ENCODE results near the gene OR13G1.
"Not testable (repeated sequence)": the region's sequence is repeated elsewhere in the genome, so short reads cannot be mapped to it uniquely, and the experiment has no call there.

OR13G1 gene

GRCh38 chr1:247679639-247680038, at the start of gene OR13G1:
Gene OR13G1 (minus strand): TSS chr1:247679739. CDS start chr1:247673041, 6,698 bp downstream.
- TF ChIP-seq ZNF274 (IDR thresholded peaks at IDR 0.05; ENCODE audit: low read depth, low read length), result no peak
- no peak within 1 kb of the TSS for H3K4me3 ChIP-seq (ENCODE audit: low read length)

DNA sequence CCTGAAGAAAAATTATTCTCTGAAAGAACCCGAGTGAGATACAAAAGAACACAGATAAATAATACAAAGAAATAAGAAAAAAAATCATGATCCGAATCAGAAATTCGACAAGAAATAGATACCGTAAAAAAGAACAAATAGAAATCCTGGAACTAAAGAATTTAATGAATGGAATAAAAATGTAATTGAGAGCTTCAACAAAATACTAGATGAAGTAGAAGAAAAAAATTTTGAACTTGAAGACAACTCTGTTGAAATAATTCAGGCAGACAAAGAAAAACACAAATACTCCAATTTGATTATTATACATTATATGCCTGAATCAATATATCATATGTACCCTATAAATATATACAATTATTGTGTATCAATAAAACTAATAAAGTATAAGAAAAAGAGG, 41.7 kb upstream of the OR13G1 start:
- no peak for TF ChIP-seq ZNF274 (IDR thresholded peaks at IDR 0.05; ENCODE audit: low read depth, low read length)
- H3K4me3 ChIP-seq (ENCODE audit: low read length), result no peak overlapping the region

GRCh38 chr1:247716546-247716945, 37.0 kb upstream of the OR13G1 start, which contains the start of gene OR6F1:
Gene OR6F1 (minus strand): TSS chr1:247716646. CDS start chr1:247712755, 3,891 bp downstream.
- TF ChIP-seq ZNF274 (IDR thresholded peaks at IDR 0.05; ENCODE audit: low read depth, low read length), result no peak
- H3K4me3 ChIP-seq (ENCODE audit: low read length), result no peak within 1 kb of the TSS

GRCh38 chr1:247713753-247714152, 34.2 kb upstream of the OR13G1 start:
- H3K4me3 ChIP-seq (ENCODE audit: low read length), result no peak overlapping the region
- no peak for TF ChIP-seq ZNF274 (IDR thresholded peaks at IDR 0.05; ENCODE audit: low read depth, low read length)

DNA sequence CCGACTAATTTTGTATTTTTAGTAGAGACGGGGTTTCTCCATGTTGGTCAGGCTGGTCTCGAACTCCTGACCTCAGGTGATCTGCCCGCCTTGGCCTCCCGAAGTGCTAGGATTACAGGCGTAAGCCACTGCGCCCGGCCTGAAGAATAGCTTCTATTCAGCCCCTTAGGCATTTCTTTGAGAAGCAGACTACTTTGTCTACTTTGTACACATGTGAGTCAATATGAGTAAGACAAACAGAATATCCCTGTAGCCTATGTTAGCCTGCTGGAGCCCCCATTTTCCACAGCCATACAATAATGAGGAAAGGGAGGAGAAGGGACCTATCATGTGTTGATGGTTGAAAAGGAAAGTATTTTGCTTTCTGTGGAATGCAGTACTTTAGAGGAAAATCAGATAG, 31.1 kb upstream of the OR13G1 start:
- H3K4me3 ChIP-seq (ENCODE audit: low read length), result not testable (repeated sequence)

- TF ChIP-seq ZNF274 (IDR thresholded peaks at IDR 0.05; ENCODE audit: low read depth, low read length), result no peak
- H3K4me3 ChIP-seq (ENCODE audit: low read length), result no peak overlapping the region
Observed at GRCh38 chr1:247701338-247701737, 21.8 kb upstream of the OR13G1 start.

DNA sequence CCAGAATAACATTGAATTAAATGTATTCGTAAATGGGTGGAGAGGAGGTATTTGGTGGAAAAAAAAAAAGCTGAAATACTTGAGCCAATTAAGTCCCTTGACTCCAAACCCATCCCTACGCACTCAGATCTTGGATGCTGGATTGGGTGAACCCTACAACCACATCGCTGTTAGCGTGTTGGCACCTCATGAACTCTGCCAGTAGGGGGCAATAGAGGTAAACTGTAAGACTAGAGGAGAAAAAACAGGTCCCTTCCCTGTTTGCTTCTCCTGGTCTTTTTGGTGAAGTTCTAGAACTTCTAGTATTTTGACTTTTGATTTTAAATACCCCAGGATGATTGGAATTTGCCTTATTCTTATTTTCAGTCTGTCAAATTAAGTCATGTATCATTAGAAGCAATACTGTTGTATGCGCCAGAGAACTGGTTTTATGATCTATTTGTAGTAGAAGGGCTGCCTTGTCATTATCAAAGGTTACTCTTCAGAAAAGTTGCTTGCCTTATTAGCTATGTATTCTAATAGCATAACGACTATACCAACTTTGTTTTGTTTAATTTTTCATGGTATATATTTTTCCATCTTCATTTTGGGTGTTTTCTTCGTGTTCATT, 1.9 kb upstream of the OR13G1 start:
- no peak overlapping the region for H3K4me3 ChIP-seq (ENCODE audit: low read length)
- no peak for TF ChIP-seq ZNF274 (IDR thresholded peaks at IDR 0.05; ENCODE audit: low read depth, low read length)

GRCh38 chr1:247680171-247680570, 632 bp upstream of the OR13G1 start:
- no peak overlapping the region for H3K4me3 ChIP-seq (ENCODE audit: low read length)
- TF ChIP-seq ZNF274 (IDR thresholded peaks at IDR 0.05; ENCODE audit: low read depth, low read length), result no peak

GRCh38 chr1:247669225-247669624, 10.3 kb downstream of the OR13G1 start:
- no peak for TF ChIP-seq ZNF274 (IDR thresholded peaks at IDR 0.05; ENCODE audit: low read depth, low read length)
- no peak overlapping the region for H3K4me3 ChIP-seq (ENCODE audit: low read length)

DNA sequence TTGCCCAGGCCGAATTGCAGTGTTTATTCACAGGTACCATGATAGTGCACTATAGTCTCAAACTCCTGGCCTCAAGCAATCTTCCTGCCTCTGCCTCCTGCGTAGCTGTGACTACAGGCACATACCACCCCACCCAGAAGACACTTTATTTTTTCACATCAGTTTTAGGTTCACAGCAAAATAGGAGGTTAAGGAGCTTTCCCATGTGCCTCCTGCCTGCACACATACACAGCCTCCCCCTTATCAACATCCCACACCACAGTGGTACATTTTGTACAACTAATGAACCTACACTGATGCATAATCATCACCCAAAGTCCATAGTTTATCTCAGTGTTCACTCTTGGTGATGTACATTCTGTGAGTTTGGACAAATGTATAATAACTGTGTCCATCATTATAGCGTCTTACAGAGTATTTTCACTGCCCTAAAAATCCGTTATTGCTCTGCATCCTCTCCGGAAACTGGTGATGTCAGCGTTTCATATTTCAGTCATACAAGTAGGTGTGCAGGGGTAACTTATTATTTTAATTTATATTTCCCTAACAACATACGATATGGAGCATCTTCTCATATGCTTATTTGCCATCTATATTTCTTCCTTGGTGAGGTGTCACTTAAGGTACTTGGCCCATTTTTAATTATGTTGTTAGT, 23.2 kb downstream of the OR13G1 start:
- TF ChIP-seq ZNF274 (IDR thresholded peaks at IDR 0.05; ENCODE audit: low read depth, low read length), result no peak
- no peak overlapping the region for H3K4me3 ChIP-seq (ENCODE audit: low read length)

- H3K4me3 ChIP-seq (ENCODE audit: low read length), result no peak overlapping the region
Observed at GRCh38 chr1:247653040-247653439, 26.5 kb downstream of the OR13G1 start.

DNA sequence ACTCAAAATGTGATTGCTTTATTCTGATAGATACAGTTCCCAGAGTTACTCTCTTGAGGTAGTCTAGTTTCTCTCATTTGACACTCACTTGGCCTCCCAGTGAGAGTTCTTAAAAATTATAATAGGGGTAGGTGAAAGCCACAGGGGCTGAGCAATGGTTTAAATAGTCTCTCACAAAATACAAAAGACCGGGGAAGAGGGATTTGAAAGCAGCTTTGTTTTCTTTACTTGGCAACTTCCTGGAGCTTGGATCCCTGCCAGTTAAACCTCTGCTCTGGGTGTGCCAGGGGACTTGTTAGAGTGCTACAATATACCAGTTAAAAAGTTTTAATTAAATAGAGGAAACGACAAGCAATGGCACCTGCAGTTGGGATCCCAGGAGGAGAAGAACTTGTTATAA, 31.7 kb downstream of the OR13G1 start:
- TF ChIP-seq ZNF274 (IDR thresholded peaks at IDR 0.05; ENCODE audit: low read depth, low read length), result no peak
- no peak overlapping the region for H3K4me3 ChIP-seq (ENCODE audit: low read length)

More at GRCh38 chr1:247653040-247653439, 26.5 kb downstream of the OR13G1 start:
- TF ChIP-seq ZNF274 (IDR thresholded peaks at IDR 0.05; ENCODE audit: low read depth, low read length), result no peak

DNA sequence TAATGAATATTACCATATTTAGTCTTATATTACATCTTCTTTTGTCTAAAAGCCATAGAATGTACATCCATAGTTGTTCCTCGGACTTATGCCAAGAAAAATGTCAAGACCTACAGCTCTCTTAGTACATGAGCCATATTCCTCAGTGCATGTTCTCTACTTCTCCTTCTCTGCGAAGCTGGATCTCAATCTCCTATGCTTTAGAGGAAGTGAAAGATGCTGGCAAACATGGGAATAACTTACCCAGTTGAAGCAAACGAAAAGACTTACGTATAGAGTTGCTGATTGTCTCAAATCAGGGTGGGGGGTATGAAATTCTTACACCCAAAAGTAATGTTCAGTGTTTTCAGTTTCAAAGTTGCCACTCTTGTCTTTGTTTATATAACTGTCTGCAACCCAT, 32.7 kb downstream of the OR13G1 start:
- H3K4me3 ChIP-seq (ENCODE audit: low read length), result no peak overlapping the region
- no peak for TF ChIP-seq ZNF274 (IDR thresholded peaks at IDR 0.05; ENCODE audit: low read depth, low read length)

DNA sequence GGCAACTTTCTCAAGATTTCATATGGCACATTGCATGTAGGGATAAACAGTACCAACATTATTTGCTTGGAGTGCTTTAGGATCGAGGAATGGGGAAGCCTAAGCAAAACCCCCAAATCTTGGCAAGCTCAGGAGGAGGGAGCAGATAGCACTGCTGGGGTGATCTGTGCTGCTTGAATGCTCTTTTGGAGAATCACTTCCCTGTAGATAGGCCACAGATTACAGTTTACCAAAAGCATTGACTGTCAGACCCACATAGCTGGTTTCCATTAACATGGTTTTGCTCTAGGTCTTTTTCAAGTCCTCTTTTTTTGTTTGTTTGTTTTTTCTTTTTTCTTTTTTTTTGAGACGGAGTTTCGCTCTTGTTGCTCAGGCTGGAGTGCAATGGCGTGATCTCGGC, 36.8 kb downstream of the OR13G1 start:
- no peak for TF ChIP-seq ZNF274 (IDR thresholded peaks at IDR 0.05; ENCODE audit: low read depth, low read length)

DNA sequence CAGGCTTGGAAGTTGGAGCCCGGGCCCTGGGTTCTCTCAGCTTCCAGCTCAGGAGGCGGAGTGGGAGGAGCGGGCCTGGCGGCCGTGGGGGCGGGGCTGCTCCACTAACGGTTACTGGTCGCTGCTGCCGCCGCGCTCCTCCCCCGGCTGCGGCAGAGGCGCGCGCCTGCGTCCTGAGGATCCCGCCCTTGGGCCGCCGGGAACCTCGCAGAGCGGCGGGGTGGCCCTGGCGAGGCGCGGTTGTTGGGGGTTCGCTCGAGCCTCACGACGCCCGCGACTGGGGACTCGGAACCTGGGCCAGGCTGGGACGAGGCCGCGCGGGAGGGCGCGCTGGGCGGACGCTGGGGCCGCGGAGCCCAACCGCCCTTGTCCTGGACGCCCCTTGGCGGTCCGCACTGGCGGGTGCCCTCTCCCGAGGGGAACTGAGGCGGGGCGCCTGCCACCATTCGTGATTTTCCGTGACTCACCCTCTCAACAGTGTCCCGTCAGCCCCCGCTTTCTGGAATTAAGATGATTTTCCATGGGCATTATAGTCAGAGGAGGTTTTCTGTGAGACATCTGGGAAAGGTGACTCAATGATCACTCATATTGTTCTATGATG, 40.1 kb downstream of the OR13G1 start:
- TF ChIP-seq ZNF274 (IDR thresholded peaks at IDR 0.05; ENCODE audit: low read depth, low read length), result no peak
- H3K4me3 ChIP-seq (ENCODE audit: low read length), result no peak overlapping the region

More for the DNA sequence above, 36.8 kb downstream of the OR13G1 start:
- no peak overlapping the region for H3K4me3 ChIP-seq (ENCODE audit: low read length)
